A673 (cell line): Measurements from ENCODE around the gene CERS6.

Experiments
- CTCF ChIP-seq: fragments of 300-800, 200-600 bp; sonication (generic); conservative IDR thresholded peaks from 2 replicates; pipeline ENCODE4 v1.5.1; 2017; ENCODE audit warnings: low read depth, mild to moderate bottlenecking, antibody characterized with exemption, low read length, moderate library complexity, mixed read lengths
- EZH2 ChIP-seq: fragments of 200-600 bp; sonication (generic); IDR thresholded peaks from 2 replicates; pipeline ENCODE4 v1.6.1; 2017; ENCODE audit warnings: borderline replicate concordance, low read depth, mild to moderate bottlenecking, mixed read lengths, antibody characterized with exemption, low read length; ENCODE audit not compliant: poor library complexity, severe bottlenecking

GRCh38 chr2:168732100-168732499 lies 276.0 kb downstream of the CERS6 start:
- TF ChIP-seq CTCF (no peak), EZH2 (no peak)
